Measurements from ENCODE around the gene ACSM2B.
"Not testable (repeated sequence)": the region's sequence is repeated elsewhere in the genome, so short reads cannot be mapped to it uniquely, and the experiment has no call there.

- TF ChIP-seq, protein P1, sequence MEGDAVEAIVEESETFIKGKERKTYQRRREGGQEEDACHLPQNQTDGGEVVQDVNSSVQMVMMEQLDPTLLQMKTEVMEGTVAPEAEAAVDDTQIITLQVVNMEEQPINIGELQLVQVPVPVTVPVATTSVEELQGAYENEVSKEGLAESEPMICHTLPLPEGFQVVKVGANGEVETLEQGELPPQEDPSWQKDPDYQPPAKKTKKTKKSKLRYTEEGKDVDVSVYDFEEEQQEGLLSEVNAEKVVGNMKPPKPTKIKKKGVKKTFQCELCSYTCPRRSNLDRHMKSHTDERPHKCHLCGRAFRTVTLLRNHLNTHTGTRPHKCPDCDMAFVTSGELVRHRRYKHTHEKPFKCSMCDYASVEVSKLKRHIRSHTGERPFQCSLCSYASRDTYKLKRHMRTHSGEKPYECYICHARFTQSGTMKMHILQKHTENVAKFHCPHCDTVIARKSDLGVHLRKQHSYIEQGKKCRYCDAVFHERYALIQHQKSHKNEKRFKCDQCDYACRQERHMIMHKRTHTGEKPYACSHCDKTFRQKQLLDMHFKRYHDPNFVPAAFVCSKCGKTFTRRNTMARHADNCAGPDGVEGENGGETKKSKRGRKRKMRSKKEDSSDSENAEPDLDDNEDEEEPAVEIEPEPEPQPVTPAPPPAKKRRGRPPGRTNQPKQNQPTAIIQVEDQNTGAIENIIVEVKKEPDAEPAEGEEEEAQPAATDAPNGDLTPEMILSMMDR (IDR thresholded peaks at IDR 0.05; ENCODE audit: low read depth, low read length), result not testable (repeated sequence)
- not testable (repeated sequence) for TF ChIP-seq EZH2phosphoT487 (IDR thresholded peaks at IDR 0.05; ENCODE audit: low read depth)
These were observed 1.9 kb upstream of the ACSM2B start for GRCh38 chr16:20578091-20578490.
